ENCODE measurements around the gene LMX1A.

Gene LMX1A

DNA sequence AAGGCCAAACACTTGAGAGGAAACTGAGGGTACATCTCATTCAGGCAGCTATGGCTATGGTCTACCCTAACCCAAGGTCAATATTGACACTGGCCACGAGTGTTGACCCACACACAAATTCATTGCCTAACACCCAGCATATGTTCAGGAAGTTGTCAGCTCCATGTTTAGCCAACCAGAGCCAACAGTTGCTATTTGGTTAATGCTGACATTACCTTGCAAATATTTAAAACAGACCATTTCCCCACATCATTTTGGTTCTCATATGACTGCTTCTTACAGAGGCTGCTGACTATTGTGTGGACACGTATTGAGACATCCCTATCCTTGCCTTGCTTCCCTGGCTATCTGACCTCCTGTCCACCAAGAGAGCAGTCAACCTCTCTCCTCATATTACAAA is 97.3 kb downstream of the LMX1A start:
- DNase-seq: no peak

DNA sequence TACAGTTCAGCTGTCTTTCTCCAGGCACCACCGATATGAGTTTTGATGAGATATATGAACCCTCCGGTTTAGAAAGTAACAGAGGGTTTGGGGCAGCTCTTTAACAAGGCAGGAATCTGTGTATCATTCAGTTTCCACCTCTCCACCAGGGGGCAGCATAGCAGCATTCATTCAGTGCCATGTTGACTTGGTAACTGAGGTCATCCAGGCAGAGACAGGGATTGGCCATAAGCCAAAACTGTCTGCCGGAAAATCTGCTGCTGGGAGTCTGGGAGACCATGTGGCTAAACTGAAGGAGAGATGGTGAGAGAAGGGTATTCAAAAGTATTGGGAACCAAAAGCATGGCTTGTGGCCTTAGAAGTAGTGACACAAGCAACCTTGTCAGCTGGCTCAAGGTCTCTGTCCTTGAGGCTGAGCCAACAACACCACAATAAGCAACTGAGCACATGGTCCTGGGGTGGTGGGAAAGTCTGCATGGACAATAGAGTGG is 98.5 kb downstream of the LMX1A start:
- peak; percentile 41 for DNase-seq

DNA sequence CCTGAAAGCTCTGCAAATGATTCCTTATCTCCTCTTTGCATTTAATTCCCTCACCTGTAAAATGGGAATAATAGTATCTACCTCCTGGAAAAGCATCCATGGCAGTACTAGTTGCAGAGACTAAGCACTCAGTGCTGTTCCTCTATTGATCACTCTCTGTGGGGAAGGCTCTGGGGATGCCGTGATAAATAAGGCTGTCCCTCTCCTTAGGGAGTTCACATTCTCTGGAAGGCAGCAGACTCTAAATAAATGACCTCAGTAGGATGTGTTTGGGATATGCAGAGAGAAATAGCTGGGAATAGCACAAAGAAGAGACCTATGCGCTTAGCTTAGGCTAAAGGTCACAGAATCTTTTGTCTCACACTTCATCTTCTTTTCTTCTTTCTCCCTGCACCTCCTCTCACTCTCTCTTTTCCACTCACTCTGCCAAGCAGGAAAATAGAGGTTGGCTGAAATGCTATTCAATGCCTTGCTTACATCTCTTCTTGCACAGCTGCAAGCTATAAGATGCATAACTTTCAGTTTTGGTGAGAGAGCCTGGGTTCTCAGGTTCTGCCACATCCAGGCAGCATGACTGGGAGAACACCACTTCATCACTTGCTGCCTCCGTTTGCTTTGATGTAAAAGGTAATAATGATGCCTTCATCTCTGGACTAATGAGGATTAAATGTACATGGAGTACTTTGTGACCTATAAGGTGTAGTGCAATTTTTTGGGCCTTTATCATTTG is 101.5 kb downstream of the LMX1A start:
- no peak for DNase-seq

DNA sequence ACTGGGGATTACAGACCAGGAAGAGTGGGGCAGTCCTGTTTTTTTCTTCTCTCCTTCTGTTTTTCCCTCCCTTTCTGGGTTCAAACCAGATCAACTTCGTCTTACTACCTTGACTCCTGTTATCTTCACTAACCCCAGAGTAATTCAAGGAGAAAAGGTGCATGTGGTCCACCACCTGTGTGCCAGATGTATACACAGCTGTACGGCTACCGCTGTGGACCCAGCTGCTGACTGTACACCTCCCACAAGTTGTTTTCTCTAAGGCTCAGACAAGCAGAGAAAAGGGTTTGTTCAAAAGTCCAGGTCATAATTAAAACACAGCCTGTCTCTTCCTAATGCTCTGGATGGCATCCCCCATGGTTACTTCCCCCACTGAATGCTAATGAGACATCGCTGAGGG is 102.1 kb downstream of the LMX1A start:
- no peak for DNase-seq

DNA sequence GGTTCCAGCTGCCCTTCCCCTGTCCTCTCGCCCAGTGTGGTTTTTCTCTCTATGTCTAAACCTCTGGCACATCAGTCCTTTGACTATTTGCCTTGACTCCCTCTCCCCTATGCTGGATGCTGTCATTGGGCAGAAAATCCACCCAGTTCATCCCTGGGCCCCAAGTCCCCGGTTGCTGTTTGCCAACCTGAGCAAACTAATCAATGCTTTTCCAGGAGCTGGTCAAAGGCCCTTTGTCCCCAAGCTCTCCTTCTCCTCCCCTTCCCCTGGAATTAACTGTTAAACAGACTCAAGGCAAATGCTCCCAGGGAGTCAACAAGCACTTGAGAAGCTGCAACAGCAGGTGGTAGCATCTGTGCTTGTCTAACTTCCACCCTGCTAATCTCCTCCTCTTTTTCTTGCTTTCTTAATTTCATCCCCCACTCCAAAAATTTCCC is 102.7 kb downstream of the LMX1A start:
- no peak for DNase-seq

DNA sequence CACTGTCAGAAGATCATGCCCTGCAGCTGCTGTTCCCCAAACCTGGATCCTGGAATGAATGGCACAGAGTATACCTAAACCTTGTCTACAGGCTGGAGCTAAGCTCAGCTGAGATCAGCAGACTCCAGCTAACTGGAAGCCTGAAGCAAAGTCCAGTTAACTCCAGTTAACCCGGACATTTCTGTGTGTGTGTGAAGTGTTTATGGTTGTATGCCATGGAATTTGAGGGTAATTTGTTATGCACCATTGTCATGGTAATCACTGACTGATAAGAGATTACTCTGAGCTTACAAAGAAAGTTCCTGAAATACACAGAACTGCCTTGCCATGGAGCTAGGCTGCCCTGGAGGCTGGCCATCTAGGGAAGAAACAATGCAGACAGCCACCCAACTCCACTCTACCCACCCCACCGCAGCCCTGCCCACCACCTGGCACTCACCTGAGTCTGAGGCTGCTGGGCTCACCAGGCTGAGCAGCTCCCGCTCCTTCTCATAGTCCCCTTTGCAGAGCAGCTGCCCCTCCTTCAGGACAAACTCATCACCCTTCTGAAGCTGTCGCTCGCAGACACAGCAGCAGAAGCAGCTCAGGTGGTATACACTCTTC is 107.4 kb downstream of the LMX1A start:
- no peak for DNase-seq

DNA sequence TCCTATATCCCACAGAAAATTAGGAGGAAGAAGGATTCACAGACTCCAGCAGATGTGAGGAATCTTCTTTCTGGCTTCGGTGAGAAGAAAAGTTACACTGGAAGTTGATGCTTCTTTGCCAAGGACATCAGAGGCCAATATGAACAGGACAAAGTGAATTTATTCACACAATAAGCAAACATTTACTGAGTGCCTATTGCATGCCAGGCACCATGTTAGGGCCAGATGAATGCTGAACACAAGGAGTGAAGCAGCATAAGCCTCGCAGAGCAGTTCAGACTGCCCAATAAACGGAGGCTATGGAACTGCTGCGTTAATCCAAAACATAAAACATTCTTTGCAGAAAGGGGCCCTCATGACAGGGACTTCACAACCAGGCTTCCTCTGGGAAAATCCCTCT is 114.6 kb downstream of the LMX1A start:
- DNase-seq: no peak

DNA sequence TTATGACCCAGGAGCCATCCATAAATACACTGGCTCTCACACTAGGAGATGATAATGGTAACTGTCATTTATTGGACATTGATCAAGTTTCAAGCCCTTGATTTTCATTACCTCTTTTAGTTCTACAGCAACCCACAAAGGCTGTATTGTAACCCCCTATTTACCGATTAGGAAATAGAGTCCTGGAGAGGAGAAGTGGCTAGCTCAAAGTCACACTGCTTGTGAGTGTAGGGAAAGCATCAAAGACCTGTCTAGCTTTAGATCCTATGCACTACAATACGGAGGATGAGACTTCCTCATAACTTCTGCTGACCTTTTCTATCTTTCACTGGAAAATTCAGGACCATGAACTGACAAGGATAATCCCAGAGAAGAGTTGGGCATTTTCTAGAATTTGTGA is 115.2 kb downstream of the LMX1A start:
- no peak for DNase-seq

DNA sequence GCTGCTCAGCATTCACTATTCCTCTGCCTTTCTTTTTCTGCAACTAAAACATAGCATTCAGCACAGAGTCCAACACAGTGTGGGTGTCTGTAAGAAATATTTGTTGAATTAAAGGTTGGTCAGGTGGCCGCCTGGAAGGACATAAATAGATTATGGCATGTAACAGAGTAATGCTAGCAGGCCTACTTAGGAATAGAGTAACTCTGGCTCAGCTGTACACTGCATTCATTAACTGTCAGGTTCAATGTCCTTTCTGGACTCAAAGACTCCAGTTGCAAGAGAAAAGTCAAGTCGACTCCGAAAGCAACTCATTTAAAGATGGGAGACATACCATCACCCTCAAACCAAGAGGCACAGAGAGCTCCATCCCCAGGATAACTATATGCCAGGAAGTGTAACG is 116.0 kb downstream of the LMX1A start:
- DNase-seq: no peak

DNA sequence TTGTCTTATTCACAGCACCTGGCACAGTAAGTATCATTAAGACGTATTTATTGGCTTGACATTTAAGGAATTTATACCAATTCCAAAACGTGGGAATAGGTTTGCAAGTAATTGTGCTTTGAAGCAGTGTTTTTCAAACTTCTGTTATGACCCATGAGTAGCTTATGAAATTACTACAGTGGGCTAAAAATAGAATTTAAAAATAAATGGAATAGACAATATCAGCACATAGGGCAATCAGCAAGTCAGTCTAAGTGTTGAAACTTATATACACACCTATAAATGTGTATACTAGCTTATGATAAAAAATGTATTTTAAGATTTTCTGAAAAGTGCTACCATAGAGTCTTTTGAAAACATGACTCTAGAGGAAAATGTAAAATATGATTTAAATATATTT is 116.6 kb downstream of the LMX1A start:
- DNase-seq: no peak

DNA sequence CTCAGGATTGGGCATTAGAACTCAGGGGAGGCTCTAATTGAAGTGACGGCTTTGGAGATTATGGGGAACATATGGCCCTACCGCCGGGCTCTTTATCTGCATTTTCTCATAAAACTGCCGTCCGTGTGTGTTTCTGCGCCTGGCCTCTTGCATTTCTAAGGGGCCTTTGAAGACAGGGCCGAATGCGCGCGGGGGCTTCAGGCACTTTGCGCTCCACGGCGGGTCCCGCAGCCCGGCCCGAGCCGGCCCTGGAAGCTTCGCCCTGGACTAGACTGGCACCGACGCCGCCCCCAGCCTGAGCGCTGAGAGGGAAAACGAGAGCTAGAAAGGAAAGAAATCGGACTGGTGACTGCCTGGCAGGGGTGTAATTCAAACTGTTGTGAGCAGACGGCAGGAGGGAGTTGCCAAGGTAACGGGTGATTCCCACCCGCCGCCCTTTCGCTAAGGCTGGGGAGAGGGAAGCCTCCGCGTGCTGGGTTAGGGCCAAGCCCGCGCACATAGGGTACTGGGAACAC is 120.7 kb downstream of the LMX1A start:
- DNase-seq: no peak

DNA sequence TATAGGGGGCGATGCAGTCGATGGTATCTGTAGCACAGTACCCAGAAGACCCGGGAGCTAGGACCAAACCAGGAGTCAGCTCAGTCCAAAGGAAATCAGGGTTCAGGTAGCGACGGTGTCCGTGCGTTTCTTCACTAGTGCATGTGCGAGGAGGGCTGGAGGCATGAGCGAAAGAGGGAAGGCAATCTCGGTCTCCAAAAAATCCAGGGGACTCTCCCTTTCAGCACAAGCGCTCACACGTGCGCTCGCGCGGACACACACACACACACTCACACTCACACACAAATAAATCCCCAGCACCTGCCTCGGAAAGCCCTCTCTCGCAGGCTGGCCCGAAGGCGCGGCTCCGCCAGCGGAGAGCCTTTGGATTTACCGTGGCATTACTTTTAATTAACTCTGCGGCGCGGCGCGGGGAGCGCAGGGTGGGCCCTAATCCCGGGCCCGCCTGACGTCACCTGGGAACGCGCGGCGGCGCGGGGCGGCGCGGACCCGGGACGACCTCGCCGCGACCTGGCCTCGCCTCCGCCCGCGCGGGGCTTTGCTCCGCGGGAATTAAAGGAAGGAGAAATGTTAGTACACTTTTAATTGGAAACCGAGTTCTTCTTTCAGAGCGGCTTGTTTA is 121.2 kb downstream of the LMX1A start:
- DNase-seq: no peak

DNA sequence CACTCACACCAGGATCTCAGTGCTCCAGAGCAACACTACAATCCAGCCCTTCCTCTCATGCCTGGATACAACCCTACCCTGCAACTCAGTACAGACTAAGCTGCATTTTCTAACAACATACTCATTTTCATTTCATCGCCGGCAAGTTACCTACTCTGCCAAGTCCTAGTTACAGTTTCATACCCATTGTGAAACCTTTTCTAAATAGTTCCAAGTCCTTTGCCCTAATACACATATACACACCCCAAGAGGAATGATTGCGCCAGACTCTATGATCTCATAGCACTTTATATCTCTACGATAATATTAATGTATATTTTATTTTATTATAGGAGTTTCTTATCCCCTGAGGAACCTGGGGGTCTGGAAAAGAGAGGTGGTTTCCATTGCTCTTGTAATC is 122.4 kb downstream of the LMX1A start:
- no peak for DNase-seq

DNA sequence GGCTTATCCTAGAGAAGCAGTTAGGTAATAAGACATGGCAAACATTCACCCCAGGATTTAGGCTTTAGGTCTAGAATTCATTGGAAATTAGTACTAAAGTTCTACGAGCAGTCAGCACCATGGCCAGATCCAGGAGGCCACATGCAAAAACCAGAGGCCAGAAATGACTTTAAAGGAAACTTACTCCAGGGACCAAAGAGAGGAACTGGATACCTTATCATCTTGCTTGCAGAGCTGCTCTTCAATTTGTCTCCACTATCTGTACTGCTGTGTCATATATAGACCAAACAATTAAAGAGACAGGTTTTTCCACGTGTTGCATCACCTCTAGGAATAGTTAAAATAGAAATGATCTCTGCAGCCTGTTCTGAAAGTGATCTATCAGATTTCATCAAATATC is 127.8 kb downstream of the LMX1A start:
- no peak for DNase-seq

DNA sequence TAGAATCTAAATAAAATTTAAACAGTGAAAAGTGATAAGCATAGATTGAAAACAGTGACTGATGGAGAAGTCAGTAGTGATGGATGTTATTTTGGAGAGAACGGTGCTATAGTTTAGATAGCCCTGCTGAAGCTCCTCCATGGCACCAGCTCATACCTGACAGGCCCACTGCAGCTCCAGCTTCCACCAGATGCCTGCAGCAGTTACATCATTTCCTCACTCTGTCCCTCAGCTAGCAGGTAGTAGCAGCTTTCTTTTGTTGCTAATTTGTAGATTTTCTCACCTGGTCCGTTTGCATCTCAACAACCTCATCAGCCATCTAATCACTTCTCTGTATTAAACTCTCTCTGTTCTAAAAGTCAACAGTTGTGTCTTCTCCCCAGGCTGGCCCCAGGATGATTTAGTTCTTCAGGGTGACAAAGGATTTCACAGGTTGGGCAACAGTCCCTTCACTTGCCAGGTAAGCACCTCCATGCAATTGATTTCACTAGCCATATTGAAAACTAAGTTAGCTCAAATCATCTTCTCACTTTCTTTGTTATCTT is 128.3 kb downstream of the LMX1A start:
- no peak for DNase-seq

DNA sequence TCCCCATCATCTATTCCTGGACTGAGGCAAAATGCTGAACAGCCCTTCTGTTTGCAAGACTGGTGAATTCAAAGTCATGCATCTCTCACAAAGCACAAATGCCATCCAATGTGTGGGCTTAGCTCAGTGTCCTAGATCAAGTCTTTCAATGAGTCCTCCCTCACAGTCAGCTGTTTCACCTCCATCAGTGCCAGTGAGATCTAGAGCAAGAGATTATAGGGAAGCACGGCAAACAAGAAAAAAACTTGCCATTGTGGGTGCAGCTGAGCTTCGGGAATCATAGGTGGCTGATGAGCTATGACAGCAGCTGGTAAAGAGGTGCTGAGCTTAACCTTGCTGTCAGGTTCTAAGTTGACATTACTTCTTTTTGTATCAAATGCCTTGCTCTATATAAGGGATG is 130.2 kb downstream of the LMX1A start:
- no peak for DNase-seq

DNA sequence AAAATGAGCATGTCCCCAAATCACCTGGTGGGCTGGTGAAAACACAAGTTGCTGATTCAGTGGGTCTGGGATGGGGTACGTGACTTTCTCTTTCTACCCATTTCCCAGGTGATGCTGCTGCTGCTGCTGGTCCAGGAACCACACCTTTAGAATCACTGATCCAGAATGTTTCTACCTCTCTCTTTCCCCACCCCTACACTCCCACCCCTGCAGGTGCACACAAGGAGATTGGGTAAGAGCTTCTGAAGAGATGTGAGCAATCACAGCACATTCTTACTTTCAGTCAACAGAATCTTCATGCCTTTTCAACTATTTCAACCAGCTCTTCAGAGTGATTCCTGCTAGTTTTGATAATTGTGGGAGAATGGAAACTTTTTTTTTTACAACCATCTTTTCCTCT is 130.9 kb downstream of the LMX1A start:
- DNase-seq: no peak

DNA sequence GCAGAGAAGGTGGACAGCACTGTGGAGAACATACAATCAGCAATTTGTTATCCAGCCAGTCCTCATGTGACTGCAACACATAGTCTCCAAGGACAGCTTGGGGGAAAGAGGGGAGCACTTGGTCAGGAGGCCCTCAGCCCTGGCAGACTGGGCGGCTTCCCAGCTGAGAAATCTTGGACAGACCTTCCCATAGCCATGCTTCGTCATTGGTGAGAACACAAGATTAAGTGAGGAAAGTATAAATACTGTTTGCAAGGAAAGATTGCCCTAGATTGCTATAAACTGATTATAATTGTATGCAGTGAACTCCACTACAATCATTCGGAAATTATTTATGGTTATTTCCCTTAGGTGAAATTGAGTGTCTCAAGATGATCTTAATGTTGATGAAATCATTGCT is 131.5 kb downstream of the LMX1A start:
- DNase-seq: no peak

DNA sequence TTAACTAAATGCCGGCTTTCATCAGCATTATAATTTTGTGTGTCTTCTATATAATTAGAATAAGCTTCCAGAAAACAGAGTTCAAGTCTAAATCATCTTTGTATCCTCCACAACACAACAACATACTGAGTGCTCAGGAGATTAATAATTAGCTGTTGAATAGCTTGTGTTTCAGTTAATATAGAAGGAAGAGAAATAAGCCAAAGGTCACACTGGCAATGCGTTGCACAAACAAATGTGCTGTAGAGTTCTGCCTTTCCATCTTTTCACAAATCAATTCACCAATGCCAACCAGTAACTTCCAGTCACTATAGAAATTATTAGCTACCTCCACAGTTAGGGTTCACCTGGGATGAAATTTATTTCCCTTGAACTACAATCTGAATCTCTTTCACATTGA is 132.0 kb downstream of the LMX1A start:
- no peak for DNase-seq

DNA sequence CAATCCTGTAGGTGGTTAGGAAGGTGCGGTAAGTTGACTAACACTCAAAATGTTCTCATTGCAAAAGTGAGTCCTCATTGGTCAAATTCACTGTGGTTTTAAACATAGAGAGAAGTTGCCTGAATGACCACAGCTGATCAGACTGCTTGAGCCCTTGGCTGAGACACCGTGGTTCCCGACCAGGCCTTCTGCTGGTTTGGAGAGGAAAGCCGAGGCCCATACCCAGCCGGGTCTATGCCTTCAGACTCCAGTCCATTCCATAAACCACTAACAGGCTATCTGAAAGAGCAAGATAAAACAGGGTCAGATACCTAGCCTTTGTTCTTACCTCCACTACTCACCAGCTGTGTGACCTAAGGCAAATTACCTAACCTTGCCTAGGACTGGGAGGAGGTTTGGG is 133.9 kb downstream of the LMX1A start:
- no peak for DNase-seq

DNA sequence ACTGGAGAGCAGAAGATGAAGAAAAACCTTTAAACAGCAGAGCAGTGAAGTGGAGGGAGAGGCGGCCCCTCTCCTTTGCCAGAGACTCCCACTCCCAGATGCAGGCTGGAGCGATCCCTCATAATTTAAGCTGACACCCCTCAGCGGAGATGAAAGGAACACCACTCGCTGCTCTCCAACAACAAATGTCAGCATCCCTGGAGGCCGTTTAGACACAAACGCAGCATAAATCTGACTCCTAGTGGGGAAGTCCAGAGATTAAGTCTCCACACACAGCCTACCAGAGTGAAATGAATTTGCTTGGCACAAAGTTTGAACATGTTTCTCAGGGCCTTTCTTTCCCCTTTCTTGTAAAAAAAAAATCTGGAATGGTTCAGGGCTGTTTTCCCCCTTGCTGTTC is 137.8 kb downstream of the LMX1A start:
- no peak for DNase-seq

DNA sequence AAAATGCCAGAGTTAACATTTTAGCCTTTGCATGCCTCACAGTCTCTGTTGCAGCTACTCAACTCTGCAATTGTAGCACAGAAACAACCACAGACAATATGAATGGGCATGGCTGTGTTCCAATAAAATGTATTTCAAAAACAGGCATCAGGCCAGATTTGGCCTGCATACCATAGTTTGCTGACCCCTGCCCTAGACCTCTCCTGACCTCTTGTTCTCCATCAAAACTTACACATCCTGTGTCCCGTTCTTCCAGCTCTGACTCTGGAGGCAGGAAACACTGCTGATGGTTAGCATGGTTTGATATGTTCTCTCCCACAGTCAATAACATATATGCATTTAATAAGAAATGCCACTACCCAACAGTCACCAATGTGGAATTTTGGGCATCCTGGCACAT is 138.6 kb downstream of the LMX1A start:
- no peak for DNase-seq

DNA sequence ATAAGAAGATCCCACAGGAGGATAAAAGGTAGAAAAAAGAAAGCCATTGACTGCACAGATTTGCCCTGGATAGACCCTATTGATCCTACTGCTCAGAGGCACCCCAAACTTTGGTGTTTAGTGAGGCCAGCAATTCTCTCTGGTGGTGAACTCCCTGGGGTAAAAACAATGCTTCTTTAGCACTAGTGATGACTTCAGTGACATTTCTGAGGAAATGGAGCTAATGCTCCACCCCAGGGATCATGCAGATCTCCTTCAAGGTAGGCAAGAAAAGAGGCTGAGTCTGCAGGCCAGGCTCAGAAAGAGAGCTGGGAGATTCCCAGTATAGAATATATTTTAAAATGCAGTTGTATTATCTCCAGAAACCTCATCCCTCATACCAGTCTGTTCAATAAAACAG is 140.3 kb downstream of the LMX1A start:
- no peak for DNase-seq

DNA sequence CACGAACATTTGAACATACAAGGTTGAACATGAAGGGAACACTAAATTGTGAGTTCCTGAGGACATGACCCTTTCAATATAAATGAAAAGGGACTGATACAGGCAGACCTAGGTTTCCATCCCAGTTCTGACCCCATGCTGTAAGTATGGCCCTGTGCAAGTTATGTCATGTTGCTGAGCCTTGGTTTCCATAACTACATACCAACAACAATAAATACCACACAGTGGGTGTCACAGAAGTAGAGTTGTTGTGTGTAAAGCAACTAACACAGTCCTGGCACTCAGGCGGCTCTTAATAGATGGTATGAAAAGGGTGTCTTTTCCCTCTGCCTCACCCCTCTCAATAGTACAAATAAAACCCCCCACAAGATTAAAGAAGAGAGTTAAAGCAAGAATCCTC is 140.8 kb downstream of the LMX1A start:
- DNase-seq: no peak
